ENCODE data around the gene UQCRC2.
"Not testable (repeated sequence)": the region's sequence is repeated elsewhere in the genome, so short reads cannot be mapped to it uniquely, and the experiment has no call there.

UQCRC2 gene

DNA sequence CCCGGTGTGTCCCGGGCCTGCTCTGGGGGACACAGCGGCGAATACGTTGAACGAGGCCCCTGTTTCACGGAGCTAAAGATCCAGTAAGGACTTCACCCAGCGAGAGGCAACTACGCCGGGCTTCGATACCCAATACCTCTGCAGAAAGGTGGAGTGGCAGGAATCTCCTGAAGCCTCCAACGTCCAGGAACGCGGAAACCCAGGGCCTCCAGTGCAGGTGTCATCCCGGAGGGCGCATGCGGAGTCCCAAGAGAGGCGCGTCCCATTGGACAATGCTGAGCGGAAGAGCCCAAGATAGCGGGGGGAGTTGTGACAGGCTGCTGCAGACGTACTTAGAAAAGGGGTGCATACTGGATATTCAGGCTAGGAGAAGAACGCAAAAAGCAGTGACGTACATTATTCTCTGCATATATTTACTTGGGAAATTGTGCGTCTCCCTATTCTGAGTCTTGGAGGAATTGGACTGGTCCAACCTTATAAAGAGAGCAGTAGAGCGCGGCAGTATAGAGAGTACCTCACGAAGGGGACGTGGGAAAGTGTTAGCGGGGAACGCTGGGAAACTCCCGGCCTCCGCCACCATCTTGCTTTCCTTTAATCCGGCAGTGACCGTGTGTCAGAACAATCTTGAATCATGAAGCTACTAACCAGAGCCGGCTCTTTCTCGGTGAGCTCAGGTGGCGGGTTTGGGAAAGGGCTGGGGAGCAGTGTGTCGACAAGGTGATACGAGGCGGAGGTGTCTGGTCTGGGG, at the start of gene UQCRC2:
TSS of gene UQCRC2 (plus strand) at position 569 of the 748 bp plus-strand sequence. CDS start at position 632, 63 bp downstream.
- peak; percentile 95 for DNase-seq (ENCODE audit: low spot score)

DNA sequence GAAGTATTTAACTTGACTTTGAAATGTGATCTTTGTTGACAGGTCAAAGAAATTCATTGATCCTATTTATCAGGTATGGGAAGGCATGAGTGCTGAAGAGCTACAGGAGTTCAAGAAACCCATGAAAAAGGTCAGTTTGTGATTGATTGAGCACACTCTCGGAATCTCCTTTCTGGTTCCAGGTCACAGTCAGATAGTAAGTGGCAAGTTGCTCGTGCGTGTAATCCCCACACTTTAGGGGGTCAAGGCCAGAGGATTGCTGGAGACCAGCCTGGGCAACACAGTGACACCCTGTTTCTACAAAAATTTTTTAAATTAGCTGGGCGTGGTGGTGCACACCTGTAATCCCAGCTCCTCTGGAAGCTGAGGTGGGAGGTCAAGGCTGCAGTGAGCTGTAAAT, 20.5 kb upstream of the UQCRC2 start:
- DNase-seq (ENCODE audit: low spot score) = not testable (repeated sequence)

DNA sequence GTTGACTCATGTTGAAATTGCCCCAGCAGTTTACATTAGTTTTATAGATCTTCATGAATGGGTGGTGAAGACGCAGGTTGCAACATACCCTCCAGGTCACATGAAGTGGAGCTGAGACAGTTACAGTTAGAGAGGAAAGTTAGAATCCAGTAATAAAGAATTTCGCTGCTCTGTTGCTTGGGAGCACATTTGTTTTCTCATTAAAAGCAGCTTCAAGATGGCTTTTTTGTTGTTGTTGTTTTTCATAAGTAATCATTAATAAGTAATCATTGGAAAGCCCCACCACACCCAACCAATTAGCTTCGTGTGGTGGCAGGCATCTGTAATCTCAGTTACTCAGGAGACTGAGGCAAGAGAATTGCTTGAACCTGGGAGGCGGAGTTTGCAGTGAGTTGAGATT, 19.8 kb upstream of the UQCRC2 start:
- not testable (repeated sequence) for DNase-seq (ENCODE audit: low spot score)

DNA sequence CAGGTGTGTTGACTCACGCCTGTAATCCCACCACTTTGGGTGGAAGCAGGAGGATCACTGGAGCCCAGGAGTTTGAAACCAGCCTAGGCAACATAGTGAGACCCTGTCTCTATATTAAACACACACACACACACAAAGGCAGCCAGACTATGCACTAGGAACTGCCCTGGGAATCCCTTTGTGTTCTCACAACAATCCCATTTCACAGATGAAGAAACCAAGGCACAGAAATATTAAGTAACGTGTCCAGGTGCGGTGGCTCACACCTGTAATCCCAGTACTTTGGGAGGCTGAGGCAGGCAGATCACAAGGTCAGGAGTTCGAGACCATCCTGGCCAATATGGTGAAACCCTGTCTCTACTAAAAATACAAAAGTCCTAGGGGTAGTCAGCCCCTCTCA, 19.4 kb upstream of the UQCRC2 start:
- not testable (repeated sequence) for DNase-seq (ENCODE audit: low spot score)

DNA sequence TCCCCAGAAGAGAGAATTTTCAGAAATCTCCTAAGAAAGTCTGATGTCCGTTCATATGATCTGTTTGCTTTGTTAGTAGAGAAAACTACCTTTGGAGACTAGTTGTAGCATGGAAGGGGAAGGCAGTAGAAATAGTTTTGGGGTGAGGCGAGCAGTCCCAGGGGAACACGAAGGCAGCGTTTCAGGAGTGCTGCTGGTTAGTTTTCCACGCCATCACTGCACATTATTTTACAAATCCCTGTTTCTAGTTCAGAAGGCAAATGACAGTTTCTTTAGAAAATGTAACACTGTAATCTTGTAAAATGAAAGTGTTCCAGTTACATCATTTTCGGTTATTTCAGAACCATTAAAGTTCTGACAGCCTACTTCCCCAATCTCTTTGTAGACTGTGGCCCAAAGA, 16.9 kb upstream of the UQCRC2 start:
- not testable (repeated sequence) for DNase-seq (ENCODE audit: low spot score)

DNA sequence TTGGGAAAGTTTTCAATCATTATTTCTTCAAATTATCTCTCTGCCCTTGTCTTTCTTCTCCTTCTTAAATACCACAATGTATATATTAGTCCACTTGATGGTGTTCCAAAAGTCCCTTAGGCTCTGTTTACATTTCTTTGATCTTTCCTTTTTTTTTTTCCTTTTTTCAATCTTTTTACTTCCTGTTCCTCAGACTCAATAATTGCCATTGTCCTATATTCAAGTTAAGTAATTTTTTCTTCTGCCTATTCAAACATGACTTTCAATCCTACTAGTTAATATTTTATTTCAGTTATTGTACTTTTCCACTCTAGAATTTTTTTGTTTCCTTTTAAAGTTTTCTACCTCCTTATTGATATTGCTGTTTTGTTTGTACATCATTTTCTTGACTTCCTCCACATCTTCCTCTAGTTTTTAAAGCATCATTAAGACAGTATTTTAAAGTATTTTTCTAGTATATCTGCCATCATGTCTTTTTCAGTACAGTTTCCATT, 15.8 kb upstream of the UQCRC2 start:
- DNase-seq (ENCODE audit: low spot score) = no peak

DNA sequence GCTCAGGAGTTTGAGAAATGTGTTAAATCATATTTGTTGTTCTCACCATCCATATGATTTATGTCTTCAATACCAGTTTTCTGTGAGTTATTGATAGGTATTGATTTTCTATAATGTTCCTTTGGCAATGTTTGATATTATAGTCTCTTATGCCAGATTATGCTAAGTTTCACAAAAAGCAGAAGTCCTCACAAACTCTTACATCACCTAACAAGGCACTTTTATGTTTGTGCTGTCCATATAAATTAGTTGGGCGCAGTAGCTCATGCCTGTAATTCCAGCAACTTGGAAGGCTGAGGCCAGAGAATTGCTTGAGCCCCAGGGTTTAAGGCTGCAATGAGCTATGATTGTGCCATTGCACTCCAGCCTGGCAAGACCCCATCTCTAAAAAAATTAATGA, 12.6 kb upstream of the UQCRC2 start:
- no peak for DNase-seq (ENCODE audit: low spot score)

DNA sequence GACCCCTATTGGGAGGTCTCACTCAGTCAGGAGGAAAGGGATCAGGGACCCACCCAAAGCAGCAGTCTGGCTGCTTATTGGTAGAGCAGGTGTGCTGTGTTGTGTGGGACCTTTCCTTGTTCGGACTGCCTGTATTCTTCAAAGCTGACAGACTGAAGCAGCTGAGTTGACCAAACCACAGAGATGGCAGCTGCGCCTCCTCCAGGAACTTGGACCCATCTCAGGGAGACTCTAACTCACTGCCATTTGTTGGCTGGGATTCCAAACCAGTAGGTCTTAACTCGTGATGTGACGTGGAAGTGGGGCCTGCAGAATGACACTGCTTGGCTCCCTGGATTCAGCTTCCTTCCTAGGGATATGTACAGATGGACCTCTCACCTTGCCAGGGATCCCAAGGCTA, 9.6 kb upstream of the UQCRC2 start:
- no peak for DNase-seq (ENCODE audit: low spot score)

DNA sequence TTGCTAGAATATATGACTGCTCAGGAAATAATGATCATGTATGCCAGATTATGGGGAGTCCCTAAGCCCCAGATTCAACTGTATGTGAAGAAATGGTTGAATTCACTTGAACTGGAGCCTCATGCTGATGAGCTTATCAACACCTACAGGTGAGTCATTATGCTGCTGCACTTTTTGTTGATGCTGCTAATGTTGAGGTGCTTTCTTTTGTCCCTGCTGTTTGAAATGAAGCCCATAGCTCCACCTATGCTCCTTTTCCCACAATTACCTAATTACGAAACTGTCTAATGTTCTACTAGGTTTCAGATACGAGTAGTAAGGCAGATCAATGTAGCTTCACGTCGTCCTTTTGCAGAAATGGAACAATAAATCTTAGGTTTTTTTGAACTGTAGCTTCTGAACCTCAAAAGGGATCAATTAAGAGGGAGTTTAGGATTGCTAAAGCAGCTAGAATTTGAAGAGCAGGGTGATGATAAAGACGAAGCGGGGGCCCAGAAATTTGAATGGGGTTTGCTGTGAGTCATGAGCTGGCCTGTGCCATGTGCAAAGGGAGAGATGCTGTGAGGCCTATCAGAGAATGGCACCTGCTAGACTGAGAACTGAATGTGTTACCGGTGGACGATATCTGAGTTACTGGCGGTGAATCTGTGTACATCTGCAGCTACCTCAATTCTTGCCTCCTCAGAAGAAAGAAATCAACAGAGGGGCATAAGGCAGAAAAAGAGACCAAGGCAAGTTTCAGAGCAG, 6.1 kb upstream of the UQCRC2 start:
- DNase-seq (ENCODE audit: low spot score) = no peak

DNA sequence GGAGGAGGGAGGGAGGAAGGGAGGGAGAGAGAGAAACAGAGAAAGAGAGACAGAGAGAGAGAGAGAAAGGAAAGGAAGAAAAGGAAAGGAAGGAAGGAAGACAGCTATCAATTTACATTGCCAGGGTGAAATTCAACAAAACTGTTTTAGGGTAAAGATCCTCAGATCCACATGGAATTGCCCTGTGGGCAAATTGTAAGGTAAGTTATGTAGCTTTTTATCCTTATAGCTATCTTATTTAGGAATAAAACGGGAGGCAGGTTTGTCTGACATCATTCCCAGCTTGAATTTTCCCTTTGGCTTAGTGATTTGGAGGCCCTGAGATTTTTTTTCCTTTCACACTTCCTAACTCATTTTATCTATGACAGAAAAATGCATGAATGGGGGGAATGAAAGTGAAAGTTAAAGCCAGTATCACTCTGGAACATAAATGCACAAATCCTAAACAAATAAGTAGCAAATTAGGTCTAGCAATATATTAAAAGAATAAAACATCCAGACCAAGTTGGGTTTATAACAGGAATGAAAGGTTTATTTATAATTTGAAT, 3.4 kb upstream of the UQCRC2 start:
- DNase-seq (ENCODE audit: low spot score) = no peak

DNA sequence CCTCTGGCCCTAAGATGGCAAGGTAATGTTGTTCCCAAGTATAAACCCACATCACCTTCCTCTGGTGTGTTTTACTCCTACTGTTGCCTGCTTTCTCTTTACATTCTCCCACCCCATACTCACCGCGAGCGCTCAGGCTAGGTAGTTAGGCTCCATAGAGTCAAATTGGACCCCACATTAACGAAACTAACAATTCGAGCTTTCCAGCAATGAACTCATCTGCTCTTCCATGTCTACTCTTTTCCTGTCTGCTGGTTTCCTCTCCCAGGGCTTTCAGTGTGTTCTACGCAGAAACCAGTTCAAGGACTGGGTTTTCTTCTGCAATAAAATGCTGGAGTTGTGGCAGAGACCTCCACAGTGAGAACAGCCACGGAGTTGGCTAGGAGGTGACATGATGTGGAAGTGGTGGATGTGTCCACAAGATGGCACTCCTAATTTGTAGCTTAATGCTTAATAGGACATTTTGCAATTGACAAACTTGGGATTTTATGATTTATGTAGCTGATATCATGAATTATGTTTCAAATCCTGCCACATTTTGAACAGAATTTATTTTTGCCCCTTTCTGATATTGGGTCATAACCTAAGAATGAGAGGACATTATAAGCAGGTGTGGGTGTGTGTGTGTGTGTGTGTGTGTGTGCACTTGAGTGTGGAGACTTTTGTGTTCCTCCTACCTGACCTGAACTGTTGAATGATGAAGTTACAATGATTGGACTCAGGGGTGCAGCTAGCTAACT, 2.2 kb upstream of the UQCRC2 start:
- DNase-seq (ENCODE audit: low spot score) = peak; percentile 57

DNA sequence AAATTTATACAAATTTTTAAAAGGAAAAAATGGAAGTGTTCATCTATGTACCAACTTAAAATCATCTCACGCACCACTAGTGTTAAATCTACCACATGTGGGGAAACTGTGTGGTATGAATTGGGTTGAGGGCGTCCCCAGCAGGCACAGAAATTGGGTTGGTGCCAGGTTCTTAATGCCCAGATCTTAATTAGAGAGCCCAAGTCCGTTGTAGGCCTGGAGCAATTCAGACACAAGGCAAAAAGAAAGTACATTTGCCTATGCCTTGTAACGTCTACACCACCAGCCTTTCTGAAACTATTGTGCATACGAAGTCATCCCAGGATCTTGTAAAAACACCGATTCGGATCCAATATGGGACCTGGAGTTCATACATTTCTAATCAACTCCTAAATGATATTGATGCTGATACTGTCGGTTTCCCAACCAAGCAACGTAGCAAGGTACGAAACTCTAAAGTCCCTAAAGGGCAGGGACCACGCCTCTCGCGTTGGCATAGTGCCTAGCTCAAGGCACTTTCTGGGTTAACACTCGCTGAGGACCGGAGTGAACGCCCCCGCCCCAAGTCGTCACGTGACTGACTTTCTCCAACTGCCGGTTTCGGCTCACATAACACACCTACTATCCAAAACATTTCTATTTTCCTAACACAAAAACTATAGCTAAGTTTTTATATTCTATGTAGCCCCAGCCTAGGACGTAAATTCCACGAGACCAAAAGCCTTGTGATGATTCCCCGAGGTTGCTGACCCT, 945 bp upstream of the UQCRC2 start:
- peak; percentile 83 for DNase-seq (ENCODE audit: low spot score)

DNA sequence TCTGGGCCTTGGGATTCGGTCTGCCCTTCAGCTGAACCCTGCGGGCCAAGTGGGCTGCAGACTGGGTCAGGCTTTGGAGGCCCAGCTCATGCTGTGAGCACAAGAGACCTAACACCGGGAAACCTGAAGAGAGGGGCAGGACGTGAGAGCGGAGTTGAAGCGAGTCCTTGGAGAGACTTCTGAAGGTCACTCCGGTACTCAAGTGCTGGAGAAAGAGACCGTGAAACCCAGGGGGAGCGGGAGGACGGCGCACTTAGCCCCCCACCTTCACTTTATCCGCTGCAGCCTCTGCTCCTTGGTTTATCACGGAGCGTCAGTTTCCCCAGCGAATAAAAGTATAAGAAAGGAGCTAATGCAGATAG, 361 bp downstream of the UQCRC2 start:
- no peak for DNase-seq (ENCODE audit: low spot score)

DNA sequence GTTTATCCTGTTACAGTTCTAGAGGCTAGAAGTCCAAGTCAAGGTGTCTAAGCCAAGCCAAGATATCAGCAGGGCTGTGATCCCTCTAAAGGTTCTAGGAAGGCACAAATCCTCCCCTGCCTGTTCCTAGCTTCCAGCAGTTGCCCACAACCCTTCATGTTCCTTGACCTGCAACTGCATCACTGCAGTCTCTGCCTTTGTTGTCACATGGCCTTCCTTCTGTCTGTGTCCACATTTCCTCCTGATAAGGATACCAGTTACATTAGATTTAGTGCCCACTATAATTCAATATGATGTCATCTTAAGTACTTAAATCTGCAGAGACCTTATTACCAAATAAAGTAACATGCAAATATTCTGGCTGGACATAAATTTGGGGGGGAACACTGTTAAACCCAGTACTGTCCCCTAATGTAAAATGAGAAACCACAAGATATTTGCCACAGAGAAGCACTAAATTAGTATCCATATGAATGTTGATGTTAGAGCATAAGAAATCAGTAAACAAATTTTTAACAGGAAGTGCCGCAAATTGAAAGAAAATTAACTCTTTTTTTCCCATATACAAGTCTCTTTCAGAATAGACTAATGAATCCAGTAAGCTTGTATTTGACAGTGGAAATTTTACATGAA, 4.7 kb downstream of the UQCRC2 start:
- no peak for DNase-seq (ENCODE audit: low spot score)

DNA sequence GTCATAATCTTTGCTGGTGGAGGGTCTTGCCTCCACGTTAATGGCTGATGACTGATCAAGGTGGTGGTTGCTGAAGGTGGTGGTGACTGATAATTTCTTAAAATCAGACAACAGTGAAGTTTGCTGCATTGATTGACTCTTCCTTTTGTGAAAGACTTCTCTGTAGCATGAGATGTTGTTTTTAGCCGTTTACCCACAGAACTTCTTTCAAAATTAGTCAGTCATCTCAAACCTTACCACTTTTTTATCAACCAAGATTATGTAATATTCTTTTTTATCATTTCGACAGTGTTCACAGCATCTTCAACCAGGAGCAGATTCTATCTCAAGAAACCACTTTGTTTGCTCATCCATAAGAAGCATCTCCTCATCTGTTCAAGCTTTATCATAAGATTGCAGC, 5.9 kb downstream of the UQCRC2 start:
- DNase-seq (ENCODE audit: low spot score) = no peak

DNA sequence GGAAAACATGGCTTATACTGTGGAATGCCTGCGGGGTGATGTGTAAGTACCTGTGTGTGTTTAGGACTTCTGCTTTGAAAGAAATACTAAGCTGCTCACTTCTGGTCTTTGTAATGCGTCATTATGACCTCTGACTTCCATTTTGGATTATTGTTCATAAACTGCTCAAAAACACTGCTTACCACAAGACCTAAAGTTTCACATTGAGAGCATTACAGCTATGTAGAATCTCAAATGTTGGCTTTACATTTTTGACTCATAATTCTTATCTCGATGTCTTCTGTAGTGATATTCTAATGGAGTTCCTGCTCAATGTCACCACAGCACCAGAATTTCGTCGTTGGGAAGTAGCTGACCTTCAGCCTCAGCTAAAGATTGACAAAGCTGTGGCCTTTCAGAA, 9.3 kb downstream of the UQCRC2 start:
- no peak for DNase-seq (ENCODE audit: low spot score)

DNA sequence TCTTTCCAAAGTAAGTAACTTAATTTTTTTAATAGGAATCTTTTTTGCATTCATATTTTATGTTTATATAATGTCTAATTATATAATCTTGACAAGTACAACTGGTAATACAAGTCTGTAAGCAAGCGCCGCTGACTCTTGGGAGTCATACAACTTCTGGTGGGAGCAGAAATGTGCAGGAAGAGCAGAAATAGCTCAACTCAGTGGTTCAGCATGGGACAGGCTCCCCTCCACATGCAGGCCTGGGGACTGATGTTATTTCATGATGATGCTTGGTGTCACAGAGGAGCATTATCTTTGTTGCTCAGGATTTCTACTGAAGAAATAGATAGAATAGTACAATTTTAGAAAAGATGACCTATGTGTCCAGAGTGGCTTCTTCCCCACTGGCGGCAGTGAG, 10.7 kb downstream of the UQCRC2 start:
- DNase-seq (ENCODE audit: low spot score) = no peak

DNA sequence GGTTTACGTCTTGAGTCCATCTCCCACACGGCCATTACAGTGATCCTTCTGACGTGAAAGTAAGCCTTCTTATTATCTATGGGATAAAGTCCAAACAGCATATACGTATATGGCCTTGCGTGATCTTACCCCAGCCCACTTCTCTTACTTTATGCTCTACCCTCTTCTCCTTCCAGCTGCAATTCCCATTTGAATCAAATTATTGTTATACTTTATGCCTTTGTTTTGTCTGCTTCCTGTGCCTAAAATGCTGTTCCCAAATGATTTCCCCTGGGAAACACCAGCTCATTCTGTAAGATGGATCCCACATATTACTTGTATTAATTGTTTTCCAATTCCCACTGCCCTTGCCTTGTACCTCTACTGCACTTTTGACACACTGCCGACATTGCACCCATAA, 11.2 kb downstream of the UQCRC2 start:
- DNase-seq (ENCODE audit: low spot score) = no peak

DNA sequence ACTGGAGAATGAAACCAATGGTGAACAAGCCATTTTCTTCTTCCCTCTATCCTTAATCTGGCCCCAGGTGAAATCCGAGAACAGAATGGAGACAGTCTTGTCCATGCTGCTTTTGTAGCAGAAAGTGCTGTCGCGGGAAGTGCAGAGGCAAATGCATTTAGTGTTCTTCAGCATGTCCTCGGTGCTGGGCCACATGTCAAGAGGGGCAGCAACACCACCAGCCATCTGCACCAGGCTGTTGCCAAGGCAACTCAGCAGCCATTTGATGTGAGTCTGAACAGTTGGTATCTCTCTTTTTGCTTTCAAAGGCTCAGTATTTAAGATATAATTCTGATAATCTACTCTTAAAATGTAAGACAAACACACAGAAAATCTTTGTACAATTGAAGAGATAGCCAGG, 18.7 kb downstream of the UQCRC2 start:
- DNase-seq (ENCODE audit: low spot score) = no peak

DNA sequence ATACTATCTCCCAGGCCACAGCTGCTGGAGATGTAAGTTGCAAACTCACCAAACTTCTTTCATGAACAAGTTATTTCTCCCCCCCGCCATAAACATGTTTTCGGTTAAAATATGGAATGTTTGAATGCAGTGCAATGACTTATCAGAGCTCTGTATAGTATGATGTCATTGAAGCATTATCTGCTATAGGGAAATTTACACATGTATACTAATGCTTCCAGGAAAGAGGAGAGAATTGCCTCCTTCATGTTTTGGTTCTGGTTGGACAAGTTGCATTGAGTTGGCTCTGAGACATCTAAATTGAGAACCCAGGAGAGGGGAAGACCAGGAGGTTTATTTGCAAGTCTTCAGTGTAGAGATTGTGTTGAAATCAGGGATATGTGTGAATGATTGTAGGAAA, 20.8 kb downstream of the UQCRC2 start:
- no peak for DNase-seq (ENCODE audit: low spot score)

DNA sequence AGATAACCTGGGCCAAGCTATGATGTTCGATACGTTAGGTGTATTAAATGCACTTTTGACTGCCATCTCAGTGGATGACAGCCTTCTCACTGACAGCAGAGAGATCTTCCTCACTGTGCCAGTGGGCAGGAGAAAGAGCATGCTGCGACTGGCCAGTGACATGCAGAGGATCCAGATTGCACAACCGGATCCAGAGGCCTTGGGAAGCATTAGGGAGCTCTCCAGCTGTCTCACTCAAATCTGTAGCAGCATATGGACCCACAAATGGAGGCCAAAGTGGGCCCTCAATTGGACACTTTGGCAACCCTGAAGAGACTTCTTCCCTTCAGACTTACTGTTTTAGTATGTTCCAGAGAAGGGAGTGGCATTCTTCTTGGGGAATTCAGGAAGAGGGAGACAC, 26.9 kb downstream of the UQCRC2 start:
- DNase-seq (ENCODE audit: low spot score) = no peak
